ENCODE data around the gene TK1. TPM values are rescaled to one million over a fixed set of nuclear protein-coding genes. Genes with fewer than 3 reads are reported as not detected.
A peak's percentile ranks its signal among the peaks of the same experiment; 100 is the strongest.

TK1 gene
- total and polyA plus RNA-seq, 5 experiments from 2014 or later: 0.18 to 1.1 TPM; not detected in 3

GRCh38 chr17:78133971-78134898, 52.6 kb downstream of the TK1 start:
- H3K9me3 Mint-ChIP-seq: peaks cover 0 to 2% (median 0%) of the 10 kb centered on the region in 9 donors
- H3K36me3 Mint-ChIP-seq: peaks cover 9 to 66% (median 27%) of the 10 kb centered on the region in 3 donors
- H3K4me3 Mint-ChIP-seq: peak overlapping the region; percentile 75 to 100 (median 90)
- ATAC-seq: peak; percentile 19 to 27
- H3K27ac Mint-ChIP-seq: peak overlapping the region; percentile 87 to 97 (median 90)
- POLR2A ChIA-PET: interaction anchor here (0.6 to 30.2 kb wide), 12 partner anchors 9 to 170 kb away, joined by 3 to 1112 read pairs (median 8); partner anchors contain the start of genes TMC6 and TMC8
- peaks cover 49 to 86% (median 79%) of the 10 kb centered on the region in 4 donors for H3K4me1 Mint-ChIP-seq
- DNase-seq: peak; percentile 64 to 93 (median 80)
- H3K27me3 Mint-ChIP-seq: no peaks in the 10 kb centered on the region

- peak overlapping the region; percentile 75 to 100 (median 90) for H3K4me3 Mint-ChIP-seq
- peaks cover 45 to 83% (median 75%) of the 10 kb centered on the region in 4 donors for H3K4me1 Mint-ChIP-seq
- DNase-seq (peak in 3 of 10 donors; percentile 40 to 65 (median 41)), ATAC-seq (no peak)
- POLR2A ChIA-PET: interaction anchor here (0.6 to 30.2 kb wide), 11 partner anchors 8 to 175 kb away, joined by 3 to 1112 read pairs (median 10); partner anchors contain the start of genes SYNGR2, TMC6, TMC8 and TNRC6C
- H3K36me3 Mint-ChIP-seq: peaks cover 9 to 60% (median 27%) of the 10 kb centered on the region in 3 donors
- H3K9me3 Mint-ChIP-seq: peaks cover 0 to 2% (median 0%) of the 10 kb centered on the region in 9 donors
- no peaks in the 10 kb centered on the region for H3K27me3 Mint-ChIP-seq
- H3K27ac Mint-ChIP-seq: peak overlapping the region; percentile 87 to 97 (median 90)
Observed at GRCh38 chr17:78133179-78133951, 53.5 kb downstream of the TK1 start.

- Mint-ChIP-seq H3K27me3 (no peaks in the 10 kb centered on the region), H3K27ac (peak overlapping the region; percentile 87 to 97 (median 90)), H3K9me3 (peaks cover 0 to 2% (median 0%) of the 10 kb centered on the region in 9 donors), H3K4me3 (peak overlapping the region; percentile 75 to 100 (median 90)), H3K4me1 (peaks cover 42 to 77% (median 69%) of the 10 kb centered on the region in 4 donors), H3K36me3 (peaks cover 9 to 61% (median 27%) of the 10 kb centered on the region in 3 donors)
- ATAC-seq (no peak), DNase-seq (peak in 1 of 10 donors; percentile 61)
- POLR2A ChIA-PET: interaction anchor here (0.6 to 30.2 kb wide), 10 partner anchors 5 to 1172 kb away, joined by 3 to 1112 read pairs (median 12); partner anchors contain the start of genes C17orf99, SYNGR2, TMC6 and TMC8
Observed at GRCh38 chr17:78132767-78133178, 54.1 kb downstream of the TK1 start.

GRCh38 chr17:78132084-78132676, 54.7 kb downstream of the TK1 start:
- Mint-ChIP-seq H3K4me3 (peak overlapping the region; percentile 75 to 100 (median 92)), H3K27ac (peak overlapping the region; percentile 87 to 97 (median 90)), H3K4me1 (peaks cover 36 to 72% (median 64%) of the 10 kb centered on the region in 4 donors), H3K36me3 (peaks cover 9 to 58% (median 27%) of the 10 kb centered on the region in 3 donors), H3K27me3 (no peaks in the 10 kb centered on the region), H3K9me3 (peaks cover 0 to 2% (median 0%) of the 10 kb centered on the region in 9 donors)
- POLR2A ChIA-PET: interaction anchor here (0.6 to 30.2 kb wide), 11 partner anchors 6 to 1171 kb away, joined by 3 to 1112 read pairs (median 5); partner anchors contain the start of genes C17orf99, CANT1, SYNGR2 and TMC6
- ATAC-seq: peak; percentile 17 to 23
- DNase-seq: peak; percentile 62 to 96 (median 84)

GRCh38 chr17:78131172-78132083, 55.4 kb downstream of the TK1 start:
- peaks cover 0 to 2% (median 0%) of the 10 kb centered on the region in 9 donors for H3K9me3 Mint-ChIP-seq
- H3K36me3 Mint-ChIP-seq: peaks cover 9 to 51% (median 27%) of the 10 kb centered on the region in 3 donors
- ATAC-seq (peak in 1 of 2 donors; percentile 3), DNase-seq (peak in 7 of 10 donors; percentile 42 to 67 (median 51))
- H3K4me3 Mint-ChIP-seq: peak overlapping the region; percentile 96 to 100 (median 98)
- peak overlapping the region; percentile 89 to 100 (median 97) for H3K27ac Mint-ChIP-seq
- H3K27me3 Mint-ChIP-seq: no peaks in the 10 kb centered on the region
- H3K4me1 Mint-ChIP-seq: peaks cover 37 to 71% (median 61%) of the 10 kb centered on the region in 4 donors
- POLR2A ChIA-PET: interaction anchor here (0.6 to 30.2 kb wide), 21 partner anchors 6 to 878 kb away, joined by 3 to 1112 read pairs (median 10); partner anchors contain the start of genes C17orf99, CANT1, SYNGR2 and TMC6

GRCh38 chr17:78130437-78131101, 56.3 kb downstream of the TK1 start, which contains the start of gene TMC8:
Gene TMC8 (plus strand): TSS chr17:78130771. CDS start chr17:78131589, 818 bp downstream.
- POLR2A ChIA-PET: interaction anchor here (0.6 to 30.2 kb wide), 23 partner anchors 6 to 725 kb away, joined by 3 to 1112 read pairs (median 6); partner anchors contain the start of genes C17orf99, SYNGR2, TMC6 and TMC8
- ATAC-seq: peak; percentile 51 to 63
- peaks cover 35 to 67% (median 59%) of the 10 kb centered on the region in 4 donors for H3K4me1 Mint-ChIP-seq
- peak within 1 kb of the TSS; percentile 89 to 100 (median 97) for H3K27ac Mint-ChIP-seq
- H3K27me3 Mint-ChIP-seq: no peaks in the 10 kb centered on the region
- H3K4me3 Mint-ChIP-seq: peak within 1 kb of the TSS; percentile 96 to 100 (median 98)
- H3K9me3 Mint-ChIP-seq: peaks cover 0 to 2% (median 0%) of the 10 kb centered on the region in 9 donors
- H3K36me3 Mint-ChIP-seq: peaks cover 9 to 45% (median 27%) of the 10 kb centered on the region in 3 donors
- peak; percentile 52 to 95 (median 88) for DNase-seq

- Mint-ChIP-seq H3K27ac (peak overlapping the region; percentile 89 to 100 (median 97)), H3K4me3 (peak overlapping the region; percentile 96 to 100 (median 98)), H3K4me1 (peaks cover 32 to 66% (median 58%) of the 10 kb centered on the region in 4 donors), H3K9me3 (peaks cover 0 to 2% (median 0%) of the 10 kb centered on the region in 9 donors), H3K27me3 (no peaks in the 10 kb centered on the region), H3K36me3 (peaks cover 9 to 42% (median 24%) of the 10 kb centered on the region in 3 donors)
- POLR2A ChIA-PET: interaction anchor here (0.6 to 30.2 kb wide), 24 partner anchors 5 to 725 kb away, joined by 3 to 1112 read pairs (median 6); partner anchors contain the start of genes C17orf99, SYNGR2, TMC6 and TMC8
- DNase-seq: peak in 1 of 10 donors; percentile 66
- peak; percentile 1 to 4 for ATAC-seq
Observed at GRCh38 chr17:78130090-78130436, 56.8 kb downstream of the TK1 start.

GRCh38 chr17:78129351-78130089, 57.3 kb downstream of the TK1 start:
- H3K9me3 Mint-ChIP-seq: peaks cover 0 to 2% (median 0%) of the 10 kb centered on the region in 9 donors
- ATAC-seq (peak; percentile 1 to 4), DNase-seq (peak in 7 of 10 donors; percentile 49 to 83 (median 64))
- POLR2A ChIA-PET: interaction anchor here (0.6 to 30.2 kb wide), 23 partner anchors 5 to 1637 kb away, joined by 3 to 1112 read pairs (median 6); partner anchors contain the start of genes C17orf99, SYNGR2, TMC6 and TMC8
- H3K27me3 Mint-ChIP-seq: no peaks in the 10 kb centered on the region
- H3K27ac Mint-ChIP-seq: peak overlapping the region; percentile 89 to 100 (median 97)
- peaks cover 32 to 65% (median 57%) of the 10 kb centered on the region in 4 donors for H3K4me1 Mint-ChIP-seq
- peaks cover 9 to 40% (median 22%) of the 10 kb centered on the region in 3 donors for H3K36me3 Mint-ChIP-seq
- peak overlapping the region; percentile 96 to 100 (median 98) for H3K4me3 Mint-ChIP-seq

Measured in naive thymus-derived CD8-positive, alpha-beta T cell (primary cell).